ENCODE measurements around the gene HPRT1. TPM values are rescaled to one million over a fixed set of nuclear protein-coding genes. Genes with fewer than 3 reads are reported as not detected.

HPRT1 gene
- total RNA-seq, 1 donor from 2014 or later: 27.7 TPM

DNA sequence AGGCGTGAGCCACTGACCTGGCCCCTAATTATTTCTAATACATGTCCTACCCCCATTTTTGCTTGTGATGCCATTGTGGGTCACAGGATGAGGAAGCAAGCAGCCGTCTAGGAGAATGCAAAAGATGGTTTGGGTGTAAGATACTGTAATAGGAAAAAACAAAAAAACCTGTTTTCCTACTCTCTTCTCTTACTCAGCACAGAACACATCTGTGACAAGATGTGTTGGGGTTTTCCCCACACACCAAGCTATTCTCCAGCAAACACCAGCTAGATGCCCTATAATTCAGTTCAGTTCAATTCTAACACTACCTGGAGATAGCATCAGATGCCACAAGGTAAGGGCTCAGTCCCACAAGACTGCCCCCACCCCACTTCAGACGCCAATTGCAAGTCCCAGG lies 15.3 kb upstream of the HPRT1 start:
- Mint-ChIP-seq H3K4me3 (no peak overlapping the region), H3K9me3 (no peaks in the 10 kb centered on the region), H3K27ac (no peak overlapping the region), H3K4me1 (peaks cover 5% of the 10 kb centered on the region), H3K27me3 (no peaks in the 10 kb centered on the region), H3K36me3 (ENCODE audit: low read depth) (peaks cover under 1% of the 10 kb centered on the region)
- ChIA-PET POLR2A (no interaction called here), CTCF (no interaction called here)
- DNase-seq (no peak), ATAC-seq (ENCODE audit: low read depth) (no peak)
- intact Hi-C loops (cut with micrococcal nuclease): no loop called here
- TF ChIP-seq, protein P1, sequence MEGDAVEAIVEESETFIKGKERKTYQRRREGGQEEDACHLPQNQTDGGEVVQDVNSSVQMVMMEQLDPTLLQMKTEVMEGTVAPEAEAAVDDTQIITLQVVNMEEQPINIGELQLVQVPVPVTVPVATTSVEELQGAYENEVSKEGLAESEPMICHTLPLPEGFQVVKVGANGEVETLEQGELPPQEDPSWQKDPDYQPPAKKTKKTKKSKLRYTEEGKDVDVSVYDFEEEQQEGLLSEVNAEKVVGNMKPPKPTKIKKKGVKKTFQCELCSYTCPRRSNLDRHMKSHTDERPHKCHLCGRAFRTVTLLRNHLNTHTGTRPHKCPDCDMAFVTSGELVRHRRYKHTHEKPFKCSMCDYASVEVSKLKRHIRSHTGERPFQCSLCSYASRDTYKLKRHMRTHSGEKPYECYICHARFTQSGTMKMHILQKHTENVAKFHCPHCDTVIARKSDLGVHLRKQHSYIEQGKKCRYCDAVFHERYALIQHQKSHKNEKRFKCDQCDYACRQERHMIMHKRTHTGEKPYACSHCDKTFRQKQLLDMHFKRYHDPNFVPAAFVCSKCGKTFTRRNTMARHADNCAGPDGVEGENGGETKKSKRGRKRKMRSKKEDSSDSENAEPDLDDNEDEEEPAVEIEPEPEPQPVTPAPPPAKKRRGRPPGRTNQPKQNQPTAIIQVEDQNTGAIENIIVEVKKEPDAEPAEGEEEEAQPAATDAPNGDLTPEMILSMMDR (IDR thresholded peaks at IDR 0.05): no peak

DNA sequence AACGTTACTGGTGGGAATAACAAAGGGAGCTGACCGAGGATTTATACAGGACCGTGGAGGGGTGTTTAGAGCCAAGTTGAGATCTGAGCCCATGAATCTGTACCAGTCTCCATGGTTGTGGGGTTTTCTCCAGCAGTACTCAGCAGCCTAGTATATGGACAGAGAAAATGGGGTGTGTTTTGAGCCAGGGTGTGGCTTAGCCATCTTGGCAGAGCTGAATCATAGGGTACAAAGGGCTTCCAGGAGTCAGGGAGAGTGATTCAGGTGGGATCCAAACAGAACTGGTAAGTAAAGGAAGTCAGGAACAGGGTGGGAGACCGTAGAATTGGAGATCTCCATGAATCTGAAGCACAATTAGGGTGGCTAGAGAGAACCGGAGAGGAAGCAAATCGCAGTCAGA lies 7.4 kb upstream of the HPRT1 start:
- ATAC-seq (ENCODE audit: low read depth) (no peak), DNase-seq (no peak)
- TF ChIP-seq, protein P1 (IDR thresholded peaks at IDR 0.05): no peak
- intact Hi-C loops (cut with micrococcal nuclease): no loop called here
- Mint-ChIP-seq H3K4me1 (peaks cover 8% of the 10 kb centered on the region), H3K9me3 (no peaks in the 10 kb centered on the region), H3K36me3 (ENCODE audit: low read depth) (no peaks in the 10 kb centered on the region), H3K27me3 (no peaks in the 10 kb centered on the region), H3K27ac (no peak overlapping the region), H3K4me3 (no peak overlapping the region)
- ChIA-PET POLR2A (no interaction called here), CTCF (no interaction called here)

DNA sequence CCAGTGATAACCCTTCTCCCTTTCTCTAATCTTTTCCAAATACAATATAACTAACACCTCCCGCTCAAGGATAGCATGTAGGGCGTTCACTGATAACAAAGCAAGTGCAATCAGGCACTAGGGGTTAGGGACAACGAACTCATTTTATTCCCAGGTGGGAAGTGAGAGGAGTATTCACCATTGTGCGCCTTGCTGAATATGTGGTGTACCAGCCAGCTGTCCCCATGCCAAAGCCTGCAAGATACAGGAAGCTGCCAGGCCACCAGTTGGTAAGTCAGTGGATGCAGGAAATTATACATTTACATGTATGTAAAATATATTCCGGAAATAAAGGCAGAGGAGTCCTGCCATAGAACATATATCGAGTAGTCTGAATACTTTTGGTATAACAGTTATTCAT lies 6.3 kb upstream of the HPRT1 start:
- H3K27ac Mint-ChIP-seq: no peak overlapping the region
- H3K27me3 Mint-ChIP-seq: no peaks in the 10 kb centered on the region
- peaks cover 9% of the 10 kb centered on the region for H3K4me1 Mint-ChIP-seq
- intact Hi-C loops (cut with micrococcal nuclease): no loop called here
- DNase-seq: no peak
- H3K4me3 Mint-ChIP-seq: no peak overlapping the region
- CTCF ChIA-PET: no interaction called here
- ATAC-seq (ENCODE audit: low read depth): no peak
- no peaks in the 10 kb centered on the region for H3K36me3 Mint-ChIP-seq (ENCODE audit: low read depth)
- POLR2A ChIA-PET: no interaction called here
- no peaks in the 10 kb centered on the region for H3K9me3 Mint-ChIP-seq
- TF ChIP-seq, protein P1 (IDR thresholded peaks at IDR 0.05): no peak

DNA sequence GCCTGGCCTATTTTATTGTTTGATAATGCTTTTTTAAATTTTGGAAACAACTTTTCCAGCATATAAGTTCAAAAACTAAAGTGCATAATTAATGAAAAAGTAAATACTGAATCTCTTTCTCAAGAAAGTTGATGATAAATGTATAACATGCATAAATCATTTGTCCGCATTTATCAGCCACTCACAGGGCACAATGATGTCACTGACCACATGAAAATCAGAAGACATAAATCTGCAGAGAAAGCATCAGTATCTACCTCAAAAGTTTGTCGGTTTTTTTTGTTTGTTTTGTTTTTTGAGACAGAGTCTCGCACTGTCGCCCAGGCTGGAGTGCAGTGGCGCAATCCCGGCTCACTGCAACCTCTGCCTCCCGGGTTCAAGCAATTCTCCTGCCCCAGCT lies 5.5 kb upstream of the HPRT1 start:
- ChIA-PET POLR2A (no interaction called here), CTCF (no interaction called here)
- Mint-ChIP-seq H3K27me3 (no peaks in the 10 kb centered on the region), H3K4me1 (peaks cover 9% of the 10 kb centered on the region), H3K4me3 (no peak overlapping the region), H3K9me3 (no peaks in the 10 kb centered on the region), H3K36me3 (ENCODE audit: low read depth) (no peaks in the 10 kb centered on the region), H3K27ac (no peak overlapping the region)
- TF ChIP-seq, protein P1 (IDR thresholded peaks at IDR 0.05): no peak
- no peak for ATAC-seq (ENCODE audit: low read depth)
- intact Hi-C loops (cut with micrococcal nuclease): no loop called here
- no peak for DNase-seq

DNA sequence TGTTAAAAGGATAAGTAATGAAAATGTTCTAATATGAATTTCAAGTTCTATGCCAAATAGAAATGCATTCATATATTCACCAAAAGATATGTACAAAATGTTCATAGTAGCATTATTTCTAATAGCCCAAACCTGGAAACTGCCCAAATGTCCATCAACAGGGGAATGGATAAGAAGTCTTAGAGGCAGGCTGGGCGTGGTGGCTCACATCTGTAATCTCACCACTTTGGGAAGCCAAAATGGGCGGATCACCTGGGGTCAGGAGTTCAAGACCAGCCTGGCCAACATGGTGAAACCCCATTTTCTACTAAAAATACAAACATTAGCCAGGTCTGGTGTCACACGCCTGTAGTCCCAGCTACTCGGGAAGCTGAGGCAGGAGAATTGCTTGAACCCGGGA lies 2.3 kb upstream of the HPRT1 start:
- Mint-ChIP-seq H3K4me3 (no peak overlapping the region), H3K36me3 (ENCODE audit: low read depth) (no peaks in the 10 kb centered on the region), H3K4me1 (peaks cover 17% of the 10 kb centered on the region), H3K27ac (no peak overlapping the region), H3K27me3 (no peaks in the 10 kb centered on the region), H3K9me3 (no peaks in the 10 kb centered on the region)
- ChIA-PET CTCF (no interaction called here), POLR2A (no interaction called here)
- ATAC-seq (ENCODE audit: low read depth) (no peak), DNase-seq (no peak)
- TF ChIP-seq, protein P1 (IDR thresholded peaks at IDR 0.05): no peak
- intact Hi-C loops (cut with micrococcal nuclease): no loop called here
